ENCODE results near the gene SGPL1.
A peak's percentile ranks its signal among the peaks of the same experiment; 100 is the strongest.

The SGPL1 gene

GRCh38 chr10:70810967-70811366 is 4.8 kb upstream of the SGPL1 start:
- DNase-seq (ENCODE audit: low spot score): no peak

- DNase-seq (ENCODE audit: low spot score): no peak
Observed at GRCh38 chr10:70811881-70812280, 3.9 kb upstream of the SGPL1 start.

GRCh38 chr10:70812814-70813213 is 2.9 kb upstream of the SGPL1 start:
- peak; percentile 80 for DNase-seq (ENCODE audit: low spot score)

- DNase-seq (ENCODE audit: low spot score): no peak
Observed at GRCh38 chr10:70814126-70814525, 1.6 kb upstream of the SGPL1 start.

- peak; percentile 84 for DNase-seq (ENCODE audit: low spot score)
Observed at GRCh38 chr10:70816220-70816894, 609 bp downstream of the SGPL1 start.

DNA sequence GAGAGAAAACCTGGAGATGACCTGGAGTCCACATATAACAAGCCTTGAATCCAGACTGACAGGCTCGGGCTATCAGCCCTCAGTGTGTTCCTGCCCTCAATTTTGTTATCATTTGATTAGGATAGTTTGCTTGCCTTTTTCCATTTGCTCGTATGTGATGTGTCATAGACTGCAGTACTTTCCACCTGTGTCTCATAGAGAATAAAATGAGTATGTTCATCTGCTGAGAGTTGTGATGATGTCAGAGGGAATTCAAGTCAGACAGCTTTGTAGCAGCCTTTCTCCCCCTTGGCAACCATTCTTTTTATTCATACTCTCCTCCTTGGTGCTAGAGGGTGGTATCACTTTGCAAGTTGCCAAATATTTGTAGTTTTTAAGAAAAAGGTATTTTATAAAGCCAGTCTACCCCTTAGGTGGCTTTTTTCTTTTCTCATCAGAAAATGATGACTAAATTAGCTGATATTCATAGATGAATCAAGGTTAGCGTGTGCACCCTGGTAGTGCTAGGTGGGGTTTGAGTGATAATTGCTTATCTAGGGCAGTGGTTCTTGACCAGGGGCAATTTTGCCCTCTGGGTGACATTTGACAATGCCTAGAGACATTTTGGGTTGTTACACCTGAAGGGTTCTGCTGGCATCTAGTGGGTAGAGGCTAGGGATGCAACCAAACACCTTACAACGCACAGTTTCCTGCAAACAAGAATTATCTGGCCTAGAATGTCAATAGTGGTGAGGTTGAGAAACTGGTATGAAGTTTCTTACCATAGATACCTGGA is 5.4 kb downstream of the SGPL1 start:
- no peak for DNase-seq (ENCODE audit: low spot score)

DNA sequence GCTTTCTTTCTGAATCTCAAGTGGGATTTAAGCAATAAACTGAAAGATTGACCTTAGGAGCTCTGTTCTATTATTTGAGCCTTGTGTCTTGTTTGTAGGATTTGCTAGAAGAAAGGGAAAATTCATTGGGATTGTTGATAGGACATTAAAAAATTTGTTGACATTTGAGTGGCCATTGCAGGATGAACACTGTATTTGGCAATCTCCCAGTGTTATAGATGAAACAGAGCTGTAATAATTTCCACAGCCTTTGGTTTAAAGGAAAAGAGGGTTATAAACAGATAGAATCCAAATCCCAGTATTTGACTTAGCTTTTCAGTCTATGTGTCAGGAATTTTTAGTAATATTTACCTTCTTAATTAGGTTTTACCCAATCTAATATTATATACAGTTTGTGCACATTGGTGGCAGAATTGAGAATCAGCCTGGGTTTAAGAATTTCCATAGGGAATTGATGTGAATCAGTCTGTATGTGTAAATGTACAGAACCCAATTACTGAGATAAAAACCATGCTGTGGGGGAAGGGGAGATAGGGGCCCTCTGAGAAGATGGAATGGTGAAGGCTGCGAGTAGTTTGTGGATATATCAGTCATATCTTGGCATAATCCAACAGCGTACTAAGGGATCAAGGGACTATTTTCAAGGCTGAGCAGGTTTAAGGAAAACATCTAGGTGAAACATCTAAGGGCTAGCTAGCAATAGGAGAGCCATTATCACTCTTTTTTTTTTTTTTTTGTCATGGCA is 6.5 kb downstream of the SGPL1 start:
- DNase-seq (ENCODE audit: low spot score): no peak

- DNase-seq (ENCODE audit: low spot score): no peak
Observed at GRCh38 chr10:70827086-70827757, 11.5 kb downstream of the SGPL1 start.

GRCh38 chr10:70828923-70829322 is 13.2 kb downstream of the SGPL1 start:
- DNase-seq (ENCODE audit: low spot score): no peak

DNA sequence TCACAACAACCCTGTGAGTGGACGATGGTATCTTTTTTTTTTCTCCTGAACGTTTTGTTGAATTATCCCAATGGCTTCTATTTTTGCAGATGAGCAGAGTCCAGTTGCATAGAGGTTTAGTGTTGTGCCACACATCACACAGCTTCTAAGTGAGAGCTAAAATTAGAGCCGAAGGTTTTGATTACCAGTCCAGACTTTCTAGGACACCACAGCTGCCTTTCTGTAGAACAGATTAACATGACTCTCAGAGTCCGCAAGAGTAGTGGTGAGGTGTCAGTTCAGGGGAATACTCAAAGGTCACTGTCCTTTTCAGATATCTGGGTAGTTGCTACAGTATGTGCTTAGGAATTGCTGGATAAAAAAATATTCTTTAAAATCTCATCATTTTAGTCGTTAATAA is 13.8 kb downstream of the SGPL1 start:
- no peak for DNase-seq (ENCODE audit: low spot score)

- DNase-seq (ENCODE audit: low spot score): no peak
Observed at GRCh38 chr10:70830164-70830563, 14.4 kb downstream of the SGPL1 start.

- DNase-seq (ENCODE audit: low spot score): no peak
Observed at GRCh38 chr10:70832221-70832620, 16.5 kb downstream of the SGPL1 start.

- no peak for DNase-seq (ENCODE audit: low spot score)
Observed at GRCh38 chr10:70832852-70833528, 17.2 kb downstream of the SGPL1 start.

GRCh38 chr10:70833601-70834000 is 17.9 kb downstream of the SGPL1 start:
- DNase-seq (ENCODE audit: low spot score): no peak

DNA sequence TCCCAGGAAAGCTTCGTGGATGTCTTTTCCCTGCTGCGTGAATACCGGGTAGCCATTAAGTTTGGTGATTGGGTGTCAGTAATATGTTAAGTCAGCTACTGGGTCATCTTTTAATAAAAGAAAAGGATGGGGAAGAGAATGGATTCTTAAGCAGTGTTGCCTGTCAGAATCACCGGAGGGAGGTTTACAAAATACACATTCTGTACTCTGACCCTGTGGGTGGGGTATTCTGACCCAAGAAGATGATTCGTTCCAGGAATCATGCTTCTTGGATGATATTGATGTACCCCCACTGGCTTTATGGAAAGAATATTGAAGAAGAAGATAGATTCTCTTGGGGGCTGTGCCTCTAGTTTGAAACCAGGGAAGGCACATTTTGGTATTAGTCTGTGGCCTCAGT is 18.3 kb downstream of the SGPL1 start:
- no peak for DNase-seq (ENCODE audit: low spot score)

- no peak for DNase-seq (ENCODE audit: low spot score)
Observed at GRCh38 chr10:70834441-70835151, 18.8 kb downstream of the SGPL1 start.

- no peak for DNase-seq (ENCODE audit: low spot score)
Observed at GRCh38 chr10:70836319-70836718, 20.6 kb downstream of the SGPL1 start.

GRCh38 chr10:70837660-70838059 is 21.9 kb downstream of the SGPL1 start:
- no peak for DNase-seq (ENCODE audit: low spot score)

GRCh38 chr10:70838270-70838805 is 22.6 kb downstream of the SGPL1 start:
- no peak for DNase-seq (ENCODE audit: low spot score)

DNA sequence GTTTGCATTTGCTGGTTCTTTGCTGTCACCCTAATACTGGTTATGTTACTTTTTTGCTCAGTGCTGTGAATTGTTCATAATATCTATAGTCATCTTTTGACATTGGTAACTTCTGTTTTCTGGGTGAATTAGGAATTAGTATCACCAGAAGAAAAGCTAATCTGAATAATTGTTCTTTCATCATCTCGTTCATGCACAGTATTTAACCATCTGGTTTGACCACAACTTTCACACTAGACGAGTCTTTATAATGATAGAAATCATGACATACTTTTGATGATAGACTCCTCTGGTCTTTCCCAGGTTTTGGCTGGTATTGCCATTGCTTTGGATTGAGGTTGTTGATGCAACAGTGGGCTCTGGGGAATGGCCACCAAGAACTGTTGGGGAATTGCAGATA is 25.1 kb downstream of the SGPL1 start:
- no peak for DNase-seq (ENCODE audit: low spot score)

DNA sequence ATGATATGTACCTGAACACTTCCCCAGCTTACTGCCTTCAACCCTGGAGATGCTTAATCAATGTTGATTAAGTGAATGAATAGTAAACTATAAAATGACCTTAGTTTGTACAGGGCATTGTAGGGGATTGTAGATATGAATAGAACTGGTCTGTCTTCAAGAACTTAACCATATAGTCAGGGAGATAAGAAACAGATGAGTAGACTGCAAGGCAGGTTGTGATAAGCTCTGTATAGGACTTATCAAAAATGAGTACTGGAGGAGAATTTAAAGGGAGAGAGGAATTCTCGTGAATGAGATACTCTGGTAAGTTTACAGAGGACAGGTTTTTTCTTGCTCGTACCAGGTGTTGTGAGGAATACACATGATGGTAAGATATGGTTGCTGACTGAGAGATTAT is 27.6 kb downstream of the SGPL1 start:
- no peak for DNase-seq (ENCODE audit: low spot score)
